CD14-positive monocyte (primary cell): Measurements from ENCODE around the gene OPRPN. TPM values are rescaled to one million over a fixed set of nuclear protein-coding genes. Genes with fewer than 3 reads are reported as not detected.

Experiments
- DNase-seq, 3 donors: peaks; one replicate each; pipeline ENCODE4 v3.0.0-alpha.2; 2011 to 2022
- H2AFZ ChIP-seq: 2 replicates; pipeline ENCODE4 v1.6.0; 2012; ENCODE audit warnings: mild to moderate bottlenecking, low read depth, low read length, inconsistent platforms; ENCODE audit not compliant: insufficient read depth, poor library complexity, severe bottlenecking
- H3K27ac ChIP-seq, 2 donors: 1 replicate in 1 of 2; 2 replicates in 1 of 2; pipeline ENCODE4 v1.5.1; 2012 to 2013; ENCODE audit warnings: low read length in 2 of 2, control low read depth in 1 of 2, inconsistent platforms in 1 of 2, low read depth in 1 of 2, mild to moderate bottlenecking in 1 of 2
- H3K27me3 ChIP-seq, 2 donors: one replicate each; pipeline versions ENCODE4 v1.6.0 to v1.6.1; 2011 to 2013; ENCODE audit warnings: low read length in 2 of 2; ENCODE audit not compliant: control insufficient read depth in 2 of 2, insufficient read depth in 2 of 2
- H3K36me3 ChIP-seq, 2 donors: replicated peaks in 1 of 2; 1 replicate in 1 of 2; 2 replicates in 1 of 2; pipeline versions ENCODE4 v1.5.1 to v1.6.1; 2012 to 2013; ENCODE audit warnings: low read length in 2 of 2, control low read depth in 1 of 2, inconsistent platforms in 1 of 2, mild to moderate bottlenecking in 1 of 2; ENCODE audit not compliant: insufficient read depth in 2 of 2, control insufficient read depth in 1 of 2
- H3K4me1 ChIP-seq, 2 donors: 1 replicate in 1 of 2; 2 replicates in 1 of 2; pipeline versions ENCODE4 v1.5.1 to v1.6.1; 2012 to 2013; ENCODE audit warnings: low read length in 2 of 2, control low read depth in 1 of 2, inconsistent platforms in 1 of 2, mild to moderate bottlenecking in 1 of 2, moderate library complexity in 1 of 2; ENCODE audit not compliant: insufficient read depth in 2 of 2, control insufficient read depth in 1 of 2
- H3K4me2 ChIP-seq: replicated peaks from 2 replicates; pipeline ENCODE3; 2012; ENCODE audit warnings: low read length, moderate library complexity, mild to moderate bottlenecking; ENCODE audit not compliant: poor library complexity, severe bottlenecking; ENCODE audit errors: extremely low read depth
- H3K4me3 ChIP-seq, 3 experiments: fragments of 200-600 bp in 1 of 3; sonication (generic) in 1 of 3; replicated peaks in 1 of 3; 1 replicate in 2 of 3; 2 replicates in 1 of 3; pipeline ENCODE4 v1.5.1; 2011 to 2013; ENCODE audit warnings: low read length in 3 of 3, mild to moderate bottlenecking in 3 of 3, control low read depth in 2 of 3, low read depth in 2 of 3, inconsistent platforms in 1 of 3, moderate library complexity in 1 of 3
- H3K79me2 ChIP-seq: 2 replicates; pipeline ENCODE4 v1.6.0; 2012; ENCODE audit warnings: mild to moderate bottlenecking, control low read depth, inconsistent platforms, low read length, moderate library complexity; ENCODE audit not compliant: insufficient read depth
- H3K9ac ChIP-seq: 2 replicates; pipeline ENCODE4 v1.6.0; 2017; ENCODE audit warnings: low read length, mild to moderate bottlenecking; ENCODE audit not compliant: insufficient read depth, poor library complexity, severe bottlenecking
- H3K9me3 ChIP-seq, 2 donors: replicated peaks in 1 of 2; 1 replicate in 1 of 2; 2 replicates in 1 of 2; pipeline versions ENCODE4 v1.5.1 to v1.6.1; 2012 to 2013; ENCODE audit warnings: low read length in 2 of 2, control low read depth in 1 of 2; ENCODE audit not compliant: control insufficient read depth in 1 of 2, insufficient read depth in 1 of 2
- H4K20me1 ChIP-seq: 2 replicates; pipeline ENCODE4 v1.6.0; 2012; ENCODE audit warnings: mild to moderate bottlenecking, low read length, control low read depth, moderate library complexity; ENCODE audit not compliant: insufficient read depth
- H3K27ac Mint-ChIP-seq, 7 donors: one replicate each; pipeline ENCODE4 v1.8.0; 2020; ENCODE audit warnings: mild to moderate bottlenecking in 7 of 7, mixed read lengths in 7 of 7, moderate library complexity in 6 of 7, inconsistent platforms in 2 of 7
- H3K27me3 Mint-ChIP-seq, 3 donors: one replicate each; pipeline ENCODE4 v1.8.0; 2021 to 2022; ENCODE audit warnings: low read depth in 3 of 3, mild to moderate bottlenecking in 3 of 3, mixed read lengths in 3 of 3, moderate library complexity in 3 of 3, inconsistent platforms in 1 of 3
- H3K36me3 Mint-ChIP-seq, 2 donors: one replicate each; pipeline ENCODE4 v1.8.0; 2020; ENCODE audit warnings: mixed read lengths in 2 of 2, inconsistent platforms in 1 of 2, mild to moderate bottlenecking in 1 of 2
- H3K4me1 Mint-ChIP-seq: one replicate; pipeline ENCODE4 v1.8.0; 2020; ENCODE audit warnings: mild to moderate bottlenecking, mixed read lengths
- H3K4me3 Mint-ChIP-seq, 2 donors: one replicate each; pipeline ENCODE4 v1.8.0; 2020; ENCODE audit warnings: mild to moderate bottlenecking in 2 of 2, mixed read lengths in 2 of 2, moderate library complexity in 1 of 2
- H3K9me3 Mint-ChIP-seq, 7 donors: one replicate each; pipeline ENCODE4 v1.8.0; 2020 to 2022; ENCODE audit warnings: mixed read lengths in 7 of 7, mild to moderate bottlenecking in 6 of 7, moderate library complexity in 6 of 7, inconsistent platforms in 2 of 7
- WGBS: methylation state at CpG from one replicate; pipeline ENCODE4 v1.1.5; 2013; ENCODE audit warnings: missing lambda C conversion rate; ENCODE audit not compliant: insufficient coverage; 5-methylcytosine and 5-hydroxymethylcytosine counted together
- intact Hi-C, 2 donors: fragments of 100-400 bp; cut with micrococcal nuclease; formaldehyde crosslinking; loops; one replicate each; pipeline versions ENCODE4 v1.15.0 to v1.15.1; 2023
- polyA plus RNA-seq, 3 donors: library from polyadenylated mRNA; depleted of rRNA in 1 of 3; unstranded in 2 of 3; stranded (reverse) in 1 of 3; fragments of 300-500 nt in 2 of 3; fragments of >200 nt in 1 of 3; fragmentation: Illumina TruSeq in 2 of 3; gene quantifications; 1 replicate in 2 of 3; 2 replicates in 1 of 3; pipeline ENCODE4 v1.2.3, GENCODE V29; 2012 to 2021
- TF ChIP-seq, protein P1 (sequence below): fragments of 200-600 bp; IDR thresholded peaks from one replicate; pipeline ENCODE4 v1.8.0; 2022; ENCODE audit warnings: antibody characterized with exemption, mild to moderate bottlenecking

OPRPN gene
- polyA plus RNA-seq, 3 donors: not detected

DNA sequence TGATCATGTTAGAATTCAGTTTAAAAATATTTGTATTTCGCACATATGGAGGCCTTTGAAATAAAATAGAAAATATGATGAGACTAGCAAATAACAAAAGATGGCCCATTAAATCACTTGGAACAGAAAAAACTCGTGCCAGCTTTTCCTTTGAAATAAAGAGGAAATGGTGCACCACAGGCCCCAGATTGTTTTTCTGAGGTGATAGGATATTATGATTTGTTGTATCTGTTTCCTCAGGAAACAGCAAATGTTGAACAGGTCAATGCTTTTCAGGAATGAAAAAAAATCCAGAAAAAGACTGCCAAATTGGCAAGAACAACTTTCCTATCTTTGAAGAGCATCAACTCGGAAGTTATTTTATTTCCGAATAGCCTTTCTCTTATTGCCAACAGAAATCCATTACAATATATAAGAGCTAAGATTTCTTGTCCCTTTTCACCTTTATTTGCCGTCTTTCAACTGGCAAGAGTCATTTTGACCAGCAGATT is 15.0 kb upstream of the OPRPN start, which contains the start of gene SMR3B:
Gene SMR3B, plus strand, starts transcription at position 441 of the 491 bp plus-strand sequence. CDS start 1,380 bp downstream, outside the sequence.
- H3K9me3 ChIP-seq: no peaks in the 10 kb centered on the region
- H3K27me3 ChIP-seq: no peaks in the 10 kb centered on the region
- Mint-ChIP-seq H3K36me3 (no peaks in the 10 kb centered on the region), H3K27me3 (no peaks in the 10 kb centered on the region), H3K4me3 (no peak within 1 kb of the TSS), H3K27ac (no peak within 1 kb of the TSS), H3K4me1 (no peaks in the 10 kb centered on the region), H3K9me3 (peaks cover 0 to 5% (median 0%) of the 10 kb centered on the region in 7 donors)
- no peaks in the 10 kb centered on the region for H3K36me3 ChIP-seq
- no peaks in the 10 kb centered on the region for H4K20me1 ChIP-seq
- no peak within 1 kb of the TSS for H2AFZ ChIP-seq
- no peaks in the 10 kb centered on the region for H3K4me1 ChIP-seq
- H3K79me2 ChIP-seq: no peaks in the 10 kb centered on the region
- WGBS: 100% methylated on average over 1 of the region's 5 CpGs
- no peak for DNase-seq
- intact Hi-C loops: no loop called here
- H3K4me3 ChIP-seq: no peak within 1 kb of the TSS
- H3K9ac ChIP-seq: no peak within 1 kb of the TSS
- H3K27ac ChIP-seq: no peak within 1 kb of the TSS
- TF ChIP-seq, protein P1, sequence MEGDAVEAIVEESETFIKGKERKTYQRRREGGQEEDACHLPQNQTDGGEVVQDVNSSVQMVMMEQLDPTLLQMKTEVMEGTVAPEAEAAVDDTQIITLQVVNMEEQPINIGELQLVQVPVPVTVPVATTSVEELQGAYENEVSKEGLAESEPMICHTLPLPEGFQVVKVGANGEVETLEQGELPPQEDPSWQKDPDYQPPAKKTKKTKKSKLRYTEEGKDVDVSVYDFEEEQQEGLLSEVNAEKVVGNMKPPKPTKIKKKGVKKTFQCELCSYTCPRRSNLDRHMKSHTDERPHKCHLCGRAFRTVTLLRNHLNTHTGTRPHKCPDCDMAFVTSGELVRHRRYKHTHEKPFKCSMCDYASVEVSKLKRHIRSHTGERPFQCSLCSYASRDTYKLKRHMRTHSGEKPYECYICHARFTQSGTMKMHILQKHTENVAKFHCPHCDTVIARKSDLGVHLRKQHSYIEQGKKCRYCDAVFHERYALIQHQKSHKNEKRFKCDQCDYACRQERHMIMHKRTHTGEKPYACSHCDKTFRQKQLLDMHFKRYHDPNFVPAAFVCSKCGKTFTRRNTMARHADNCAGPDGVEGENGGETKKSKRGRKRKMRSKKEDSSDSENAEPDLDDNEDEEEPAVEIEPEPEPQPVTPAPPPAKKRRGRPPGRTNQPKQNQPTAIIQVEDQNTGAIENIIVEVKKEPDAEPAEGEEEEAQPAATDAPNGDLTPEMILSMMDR: no peak
- H3K4me2 ChIP-seq: no peak within 1 kb of the TSS

DNA sequence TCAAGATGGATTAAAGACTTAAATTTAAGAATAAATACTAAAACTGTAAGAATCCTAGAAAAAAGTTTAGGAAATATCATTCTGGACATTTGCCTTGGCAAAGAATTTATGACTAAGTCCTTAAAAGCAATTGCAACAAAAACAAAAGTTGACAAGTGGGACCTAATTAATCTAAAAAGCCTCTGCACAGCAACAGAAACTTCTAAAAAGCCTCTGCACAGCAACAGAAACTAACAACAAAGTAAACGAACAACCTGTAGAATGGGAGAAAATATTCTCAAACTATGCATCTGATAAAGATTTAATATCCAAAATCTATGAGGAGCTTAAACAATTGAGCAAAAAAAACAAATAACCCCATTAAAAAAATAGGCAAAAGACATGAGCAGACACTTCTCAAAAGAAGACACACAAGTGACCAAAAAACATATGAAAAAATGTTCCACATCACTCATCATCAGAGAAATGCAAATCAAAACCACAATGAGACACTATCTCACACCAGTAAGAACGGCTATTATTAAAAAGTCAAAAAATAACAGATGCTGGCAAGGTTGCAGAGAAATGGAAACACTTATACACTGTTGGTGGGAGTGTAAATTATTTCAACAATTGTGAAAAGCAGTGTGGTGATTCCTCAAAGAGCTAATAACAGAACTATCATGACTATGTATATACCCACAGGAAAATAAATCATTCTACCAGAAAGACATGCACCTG is 5.5 kb upstream of the OPRPN start:
- Mint-ChIP-seq H3K9me3 (no peaks in the 10 kb centered on the region), H3K27me3 (peaks cover 0 to 2% (median 0%) of the 10 kb centered on the region in 3 donors), H3K4me1 (no peaks in the 10 kb centered on the region), H3K36me3 (no peaks in the 10 kb centered on the region), H3K4me3 (no peak overlapping the region), H3K27ac (no peak overlapping the region)
- no peak overlapping the region for H3K4me3 ChIP-seq
- no peak for DNase-seq
- TF ChIP-seq, protein P1: no peak
- H2AFZ ChIP-seq: no peak overlapping the region
- no peak overlapping the region for H3K9ac ChIP-seq
- WGBS: no CpG with 5 or more reads among the region's 2 CpGs
- H3K36me3 ChIP-seq: no peaks in the 10 kb centered on the region
- no peaks in the 10 kb centered on the region for H3K79me2 ChIP-seq
- intact Hi-C loops: no loop called here
- H3K4me1 ChIP-seq: no peaks in the 10 kb centered on the region
- no peaks in the 10 kb centered on the region for H4K20me1 ChIP-seq
- H3K27me3 ChIP-seq: no peaks in the 10 kb centered on the region
- H3K4me2 ChIP-seq: no peak overlapping the region
- H3K27ac ChIP-seq: no peak overlapping the region
- no peaks in the 10 kb centered on the region for H3K9me3 ChIP-seq
